ENCODE measurements around the gene DNM3.

- no peak for TF ChIP-seq SUZ12 (IDR thresholded peaks at IDR 0.05)
- TF ChIP-seq, protein P1, sequence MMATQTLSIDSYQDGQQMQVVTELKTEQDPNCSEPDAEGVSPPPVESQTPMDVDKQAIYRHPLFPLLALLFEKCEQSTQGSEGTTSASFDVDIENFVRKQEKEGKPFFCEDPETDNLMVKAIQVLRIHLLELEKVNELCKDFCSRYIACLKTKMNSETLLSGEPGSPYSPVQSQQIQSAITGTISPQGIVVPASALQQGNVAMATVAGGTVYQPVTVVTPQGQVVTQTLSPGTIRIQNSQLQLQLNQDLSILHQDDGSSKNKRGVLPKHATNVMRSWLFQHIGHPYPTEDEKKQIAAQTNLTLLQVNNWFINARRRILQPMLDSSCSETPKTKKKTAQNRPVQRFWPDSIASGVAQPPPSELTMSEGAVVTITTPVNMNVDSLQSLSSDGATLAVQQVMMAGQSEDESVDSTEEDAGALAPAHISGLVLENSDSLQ (IDR thresholded peaks at IDR 0.05), result no peak
- TF ChIP-seq ARNT (IDR thresholded peaks at IDR 0.05), result no peak
- no peak for TF ChIP-seq ELF4 (IDR thresholded peaks at IDR 0.05)
- TF ChIP-seq SP1 (IDR thresholded peaks at IDR 0.05), result no peak
These were observed 305.0 kb downstream of the DNM3 start for GRCh38 chr1:172146141-172146850.
